ENCODE data around the gene RMC1.

Gene RMC1

DNA sequence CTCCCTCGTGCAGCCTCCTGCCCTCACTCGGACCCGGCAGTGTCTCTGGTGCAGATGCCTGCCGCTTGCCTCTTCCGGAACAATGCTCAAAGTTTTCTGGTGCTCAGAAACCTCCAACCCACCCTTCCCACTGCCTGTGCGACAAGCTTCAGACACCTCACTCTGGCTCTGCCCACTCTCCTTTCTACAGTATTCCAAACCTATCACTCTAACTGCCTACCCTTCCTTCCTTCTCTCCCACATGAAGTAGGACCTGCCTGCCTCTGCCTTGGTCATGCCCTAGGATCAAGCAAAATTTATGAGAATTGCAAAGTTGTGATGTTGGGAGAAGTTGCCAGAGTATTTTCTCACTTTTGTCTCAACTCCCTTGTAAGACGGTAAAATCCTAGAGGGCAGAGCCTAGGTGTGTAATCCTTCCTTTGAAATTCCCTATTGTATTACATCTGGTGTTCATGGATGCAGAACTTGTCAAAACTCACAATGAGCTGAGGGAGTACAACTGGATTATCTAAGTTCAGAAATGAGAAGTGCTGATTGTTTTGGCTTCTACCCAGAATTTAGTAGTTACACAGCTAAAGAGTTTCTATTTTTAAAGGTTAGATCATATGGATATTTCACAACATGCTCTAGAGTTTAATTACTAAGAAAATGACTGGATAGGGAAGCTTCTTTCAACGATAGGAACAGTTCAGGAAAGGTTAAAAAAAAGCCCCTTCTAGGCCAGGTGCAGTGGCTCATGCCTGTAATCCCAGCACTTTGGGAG is 75.8 kb downstream of the RMC1 start:
- Histone ChIP-seq H3K4me3 (ENCODE audit: low read depth, low read length) (no peak overlapping the region), H3K36me3 (no peaks in the 10 kb centered on the region)

DNA sequence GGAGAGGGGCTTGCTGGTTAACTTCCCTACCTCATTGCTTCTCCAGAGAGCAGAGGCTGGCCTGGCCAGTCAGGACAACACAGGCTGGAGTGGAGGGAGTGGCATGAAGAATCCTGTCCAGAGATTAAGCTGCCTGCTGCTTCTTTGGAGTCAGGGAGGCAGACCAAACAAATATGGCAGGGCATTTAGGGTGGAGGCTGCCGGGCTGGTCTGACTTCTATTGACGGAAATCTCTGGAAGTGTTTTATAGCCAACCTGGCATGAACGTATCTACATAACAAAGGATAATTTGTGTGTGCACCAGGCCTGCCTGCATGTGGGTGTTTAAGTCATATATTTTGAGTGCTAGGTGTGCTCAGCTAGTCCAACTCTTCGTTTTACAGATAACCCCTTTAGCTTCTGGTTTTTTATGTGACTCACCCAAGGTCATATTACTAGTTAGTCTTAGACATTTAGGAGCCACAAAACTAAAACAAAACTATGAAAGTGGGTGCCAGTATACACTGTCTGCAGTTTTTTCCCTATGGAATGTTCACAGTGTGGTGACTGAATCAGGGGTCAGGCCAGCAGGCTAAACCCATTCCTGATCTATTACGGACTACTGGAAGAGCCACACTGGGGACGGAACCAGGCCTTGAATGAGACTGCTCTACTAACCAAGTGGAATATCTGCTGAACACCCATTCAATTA is 77.5 kb downstream of the RMC1 start:
- TF ChIP-seq CTCF (IDR thresholded peaks at IDR 0.05; ENCODE audit: low read depth, low read length), result no peak
- Histone ChIP-seq H3K36me3 (no peaks in the 10 kb centered on the region), H3K9me3 (ENCODE audit: severe bottlenecking) (no peaks in the 10 kb centered on the region), H3K4me3 (ENCODE audit: low read depth, low read length) (no peak overlapping the region), H3K27me3 (ENCODE audit: insufficient read depth, low read depth, severe bottlenecking) (no peaks in the 10 kb centered on the region), H3K27ac (no peak overlapping the region)
- no peak for DNase-seq

More for the DNA sequence above, 75.8 kb downstream of the RMC1 start:
- DNase-seq, result no peak
- H3K27ac ChIP-seq, result no peak overlapping the region
- no peak for TF ChIP-seq CTCF (IDR thresholded peaks at IDR 0.05; ENCODE audit: low read depth, low read length)
- no peaks in the 10 kb centered on the region for H3K9me3 ChIP-seq (ENCODE audit: severe bottlenecking)
- H3K27me3 ChIP-seq (ENCODE audit: insufficient read depth, low read depth, severe bottlenecking), result no peaks in the 10 kb centered on the region

Data from WERI-Rb-1 (cell line).